Ammon's horn (tissue), 1 donor: ENCODE results near the gene PLXNB3.
"Not testable (repeated sequence)": the region's sequence is repeated elsewhere in the genome, so short reads cannot be mapped to it uniquely, and the experiment has no call there.

Experiments used
- DNase-seq: peaks from one replicate; pipeline ENCODE4 v3.0.0-alpha.2; 2016; ENCODE audit warnings: low spot score

PLXNB3 gene

GRCh38 chrX:153733651-153734240, 30.3 kb upstream of the PLXNB3 start:
- DNase-seq, result no peak

GRCh38 chrX:153734871-153735270, 29.2 kb upstream of the PLXNB3 start:
- DNase-seq, result no peak

GRCh38 chrX:153735274-153735673, 28.8 kb upstream of the PLXNB3 start:
- no peak for DNase-seq

GRCh38 chrX:153736071-153736820, 27.8 kb upstream of the PLXNB3 start:
- DNase-seq, result no peak

GRCh38 chrX:153736871-153737441, 27.1 kb upstream of the PLXNB3 start:
- DNase-seq, result no peak

GRCh38 chrX:153738056-153738605, 25.9 kb upstream of the PLXNB3 start:
- DNase-seq, result no peak

GRCh38 chrX:153739754-153740486, 24.1 kb upstream of the PLXNB3 start:
- DNase-seq, result no peak

- no peak for DNase-seq
Observed at GRCh38 chrX:153740631-153741222, 23.3 kb upstream of the PLXNB3 start.

- DNase-seq, result no peak
Observed at GRCh38 chrX:153741446-153741845, 22.6 kb upstream of the PLXNB3 start.

GRCh38 chrX:153742111-153742510, 21.9 kb upstream of the PLXNB3 start:
- not testable (repeated sequence) for DNase-seq

GRCh38 chrX:153742796-153743467, 21.1 kb upstream of the PLXNB3 start:
- DNase-seq, result not testable (repeated sequence)

- DNase-seq, result not testable (repeated sequence)
Observed at GRCh38 chrX:153743468-153744209, 20.4 kb upstream of the PLXNB3 start.

GRCh38 chrX:153744210-153745066, 19.6 kb upstream of the PLXNB3 start:
- peak; percentile 7 for DNase-seq

- DNase-seq, result not testable (repeated sequence)
Observed at GRCh38 chrX:153745067-153745433, 19.0 kb upstream of the PLXNB3 start.

GRCh38 chrX:153746359-153746758, 17.7 kb upstream of the PLXNB3 start:
- no peak for DNase-seq

GRCh38 chrX:153746991-153747390, 17.1 kb upstream of the PLXNB3 start:
- DNase-seq, result not testable (repeated sequence)

- DNase-seq, result not testable (repeated sequence)
Observed at GRCh38 chrX:153749017-153749416, 15.0 kb upstream of the PLXNB3 start.

GRCh38 chrX:153750127-153750774, 13.8 kb upstream of the PLXNB3 start:
- no peak for DNase-seq

GRCh38 chrX:153755136-153755535, 8.9 kb upstream of the PLXNB3 start:
- no peak for DNase-seq
